KBM-7 (cell line): Measurements from ENCODE around the gene NR3C2.

Experiments used
- DNase-seq: peaks from one replicate; pipeline ENCODE4 v3.0.0-alpha.2; 2015
- in situ Hi-C: fragments of 300-500 bp; cut with MboI; formaldehyde crosslinking; loops from 2 replicates; pipeline ENCODE4 v1.14.3; 2020; ENCODE audit warnings: low sequenced_read_pairs, low pct_unique_long_range_greater_than_20kb, mixed read lengths

The NR3C2 gene

GRCh38 chr4:148437439-148437838 is 4.8 kb downstream of the NR3C2 start:
- in situ Hi-C loops: no loop called here
- DNase-seq: no peak

GRCh38 chr4:148436512-148436911 is 5.7 kb downstream of the NR3C2 start:
- no peak for DNase-seq
- in situ Hi-C loops: no loop called here

- in situ Hi-C loops: no loop called here
- DNase-seq: no peak
These were observed 6.4 kb downstream of the NR3C2 start for GRCh38 chr4:148435654-148436406.

- in situ Hi-C loops: no loop called here
- DNase-seq: no peak
These were observed 8.0 kb downstream of the NR3C2 start for GRCh38 chr4:148434075-148434773.

GRCh38 chr4:148431401-148431800 is 10.8 kb downstream of the NR3C2 start:
- DNase-seq: no peak
- in situ Hi-C loops: no loop called here

- in situ Hi-C loops: no loop called here
- no peak for DNase-seq
These were observed 11.4 kb downstream of the NR3C2 start for GRCh38 chr4:148430854-148431253.

- in situ Hi-C loops: no loop called here
- DNase-seq: no peak
These were observed 13.0 kb downstream of the NR3C2 start for GRCh38 chr4:148429206-148429605.

GRCh38 chr4:148426643-148427042 is 15.6 kb downstream of the NR3C2 start:
- in situ Hi-C loops: no loop called here
- no peak for DNase-seq

GRCh38 chr4:148425327-148426110 is 16.7 kb downstream of the NR3C2 start:
- in situ Hi-C loops: no loop called here
- DNase-seq: no peak

- in situ Hi-C loops: no loop called here
- peak; percentile 33 for DNase-seq
These were observed 21.8 kb downstream of the NR3C2 start for GRCh38 chr4:148420397-148420796.

GRCh38 chr4:148415500-148415899 is 26.7 kb downstream of the NR3C2 start:
- no peak for DNase-seq

GRCh38 chr4:148412460-148412994 is 29.7 kb downstream of the NR3C2 start:
- no peak for DNase-seq
- in situ Hi-C loops: no loop called here

More at GRCh38 chr4:148415500-148415899, 26.7 kb downstream of the NR3C2 start:
- in situ Hi-C loops: no loop called here

- in situ Hi-C loops: no loop called here
- DNase-seq: no peak
These were observed 36.9 kb downstream of the NR3C2 start for GRCh38 chr4:148405161-148405893.

- in situ Hi-C loops: no loop called here
- no peak for DNase-seq
These were observed 43.2 kb downstream of the NR3C2 start for GRCh38 chr4:148398988-148399387.

- no peak for DNase-seq
- in situ Hi-C loops: no loop called here
These were observed 44.4 kb downstream of the NR3C2 start for GRCh38 chr4:148397771-148398170.

- no peak for DNase-seq
- in situ Hi-C loops: no loop called here
These were observed 45.1 kb downstream of the NR3C2 start for GRCh38 chr4:148396986-148397673.

GRCh38 chr4:148395771-148396170 is 46.4 kb downstream of the NR3C2 start:
- DNase-seq: no peak
- in situ Hi-C loops: no loop called here

GRCh38 chr4:148391056-148391455 is 51.2 kb downstream of the NR3C2 start:
- in situ Hi-C loops: no loop called here
- DNase-seq: no peak

- DNase-seq: no peak
- in situ Hi-C loops: no loop called here
These were observed 51.9 kb downstream of the NR3C2 start for GRCh38 chr4:148390311-148390710.
